GM20000 (cell line): ENCODE measurements around the gene GGA3.

Source experiments
- DNase-seq: peaks from one replicate; pipeline ENCODE4 v3.0.0; 2012; ENCODE audit warnings: low spot score
- CTCF ChIP-seq: IDR thresholded peaks from 2 replicates; pipeline ENCODE4 v1.5.1; 2012; ENCODE audit warnings: mild to moderate bottlenecking, control low read depth; ENCODE audit errors: extremely low read depth, missing control alignments

The GGA3 gene

GRCh38 chr17:75239778-75240393, 21.5 kb downstream of the GGA3 start:
- no peak for DNase-seq
- TF ChIP-seq CTCF = no peak

- DNase-seq = no peak
- no peak for TF ChIP-seq CTCF
Measured at GRCh38 chr17:75239214-75239613, 22.2 kb downstream of the GGA3 start.

- DNase-seq = peak; percentile 78
- TF ChIP-seq CTCF = peak; percentile 66
Measured at GRCh38 chr17:75238684-75239191, 22.7 kb downstream of the GGA3 start.

- no peak for DNase-seq
- TF ChIP-seq CTCF = no peak
Measured at GRCh38 chr17:75238020-75238580, 23.3 kb downstream of the GGA3 start.

- no peak for DNase-seq
- TF ChIP-seq CTCF = no peak
Measured at GRCh38 chr17:75237100-75238014, 24.0 kb downstream of the GGA3 start.

GRCh38 chr17:75232786-75233185, 28.6 kb downstream of the GGA3 start:
- no peak for DNase-seq

More at GRCh38 chr17:75232786-75233185, 28.6 kb downstream of the GGA3 start:
- no peak for TF ChIP-seq CTCF
